Measurements from ENCODE around the gene RIPK4.
"Not testable (repeated sequence)": the region's sequence is repeated elsewhere in the genome, so short reads cannot be mapped to it uniquely, and the experiment has no call there.

RIPK4 gene

GRCh38 chr21:41733951-41734689 is 32.7 kb downstream of the RIPK4 start:
- no peak for DNase-seq

GRCh38 chr21:41731081-41731480 is 35.8 kb downstream of the RIPK4 start:
- DNase-seq: no peak

- DNase-seq: no peak
Observed at GRCh38 chr21:41730367-41730765, 36.5 kb downstream of the RIPK4 start.

GRCh38 chr21:41729701-41730366 is 37.0 kb downstream of the RIPK4 start:
- no peak for DNase-seq

- DNase-seq: no peak
Observed at GRCh38 chr21:41727784-41728763, 38.8 kb downstream of the RIPK4 start.

- DNase-seq: no peak
Observed at GRCh38 chr21:41726970-41727783, 39.7 kb downstream of the RIPK4 start.

GRCh38 chr21:41726630-41726969 is 40.3 kb downstream of the RIPK4 start:
- no peak for DNase-seq

- DNase-seq: no peak
Observed at GRCh38 chr21:41726058-41726558, 40.7 kb downstream of the RIPK4 start.

- DNase-seq: no peak
Observed at GRCh38 chr21:41725421-41726031, 41.3 kb downstream of the RIPK4 start.

- not testable (repeated sequence) for DNase-seq
Observed at GRCh38 chr21:41723835-41724234, 43.0 kb downstream of the RIPK4 start.

GRCh38 chr21:41722052-41723018 is 44.5 kb downstream of the RIPK4 start:
- no peak for DNase-seq

- DNase-seq: no peak
Observed at GRCh38 chr21:41720250-41720649, 46.6 kb downstream of the RIPK4 start.

- no peak for DNase-seq
Observed at GRCh38 chr21:41719691-41720090, 47.2 kb downstream of the RIPK4 start.

- DNase-seq: no peak
Observed at GRCh38 chr21:41717573-41718330, 49.1 kb downstream of the RIPK4 start.

- DNase-seq: no peak
Observed at GRCh38 chr21:41716751-41717150, 50.1 kb downstream of the RIPK4 start.

- no peak for DNase-seq
Observed at GRCh38 chr21:41715649-41716281, 51.1 kb downstream of the RIPK4 start.

- DNase-seq: not testable (repeated sequence)
Observed at GRCh38 chr21:41714299-41714865, 52.5 kb downstream of the RIPK4 start.

- no peak for DNase-seq
Observed at GRCh38 chr21:41713495-41714281, 53.2 kb downstream of the RIPK4 start.

Measured in NCI-H2081 (cell line).